IPS DF 4.7 (cell line): ENCODE results near the gene XG.
"Not testable (repeated sequence)": the region's sequence is repeated elsewhere in the genome, so short reads cannot be mapped to it uniquely, and the experiment has no call there.

Experiments
- DNase-seq: peaks from one replicate; pipeline ENCODE4 v3.0.0-alpha.2; 2013; ENCODE audit warnings: low spot score; ENCODE audit errors: extremely low read depth

Gene XG, protein sequence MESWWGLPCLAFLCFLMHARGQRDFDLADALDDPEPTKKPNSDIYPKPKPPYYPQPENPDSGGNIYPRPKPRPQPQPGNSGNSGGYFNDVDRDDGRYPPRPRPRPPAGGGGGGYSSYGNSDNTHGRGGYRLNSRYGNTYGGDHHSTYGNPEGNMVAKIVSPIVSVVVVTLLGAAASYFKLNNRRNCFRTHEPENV

DNA sequence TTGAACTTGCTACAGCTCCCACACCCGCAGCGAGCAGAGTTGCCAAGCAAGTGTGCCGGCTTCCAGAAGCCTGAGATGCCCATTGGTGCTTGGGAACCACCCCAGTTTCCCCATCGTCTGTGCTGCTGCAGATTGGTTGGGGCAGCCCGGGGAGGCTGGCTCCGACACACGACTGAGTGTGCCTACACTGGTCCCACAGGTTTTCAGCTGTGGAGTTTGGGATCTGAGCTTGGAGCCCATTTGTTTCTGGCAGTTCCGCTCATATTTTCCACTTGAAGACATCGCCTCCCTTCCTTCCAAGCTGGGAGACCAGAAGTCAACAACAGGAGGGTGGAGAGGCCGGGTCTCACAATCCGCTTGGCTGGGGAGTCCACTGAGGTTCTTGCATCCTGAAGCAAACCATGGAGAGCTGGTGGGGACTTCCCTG lies at the start of gene XG:
Gene XG (plus strand): TSS at position 167 of the 427 bp plus-strand sequence. CDS start 235 bp downstream, at position 402.
- not testable (repeated sequence) for DNase-seq

GRCh38 chrX:2703991-2704369 lies 47.9 kb upstream of the XG start:
- DNase-seq = no peak

- no peak for DNase-seq
Measured at GRCh38 chrX:2705046-2705832, 46.6 kb upstream of the XG start.

DNA sequence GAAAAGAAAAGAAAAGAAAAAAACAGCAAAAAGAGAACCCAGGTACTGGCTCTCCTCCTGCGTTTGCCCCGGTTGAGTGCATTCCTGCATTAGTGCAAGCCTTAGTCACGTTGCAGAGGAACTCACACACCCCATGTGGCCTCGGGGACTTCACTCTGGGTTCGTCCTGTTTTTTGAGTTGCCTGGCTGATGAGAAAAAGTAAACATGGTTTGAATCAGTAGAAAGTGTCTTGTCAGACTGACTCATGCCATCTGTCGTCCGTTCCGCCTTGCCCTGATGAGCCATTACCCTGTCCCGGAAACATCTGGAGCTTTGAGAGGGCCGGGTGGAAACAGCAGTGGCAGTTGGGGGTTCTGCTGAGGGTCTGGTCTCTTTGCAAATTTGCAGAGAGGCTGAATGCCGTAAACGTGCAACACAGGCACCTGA lies 44.5 kb upstream of the XG start:
- no peak for DNase-seq

GRCh38 chrX:2708021-2708420 lies 43.8 kb upstream of the XG start:
- no peak for DNase-seq

- no peak for DNase-seq
Measured at GRCh38 chrX:2708592-2709188, 43.1 kb upstream of the XG start.

DNA sequence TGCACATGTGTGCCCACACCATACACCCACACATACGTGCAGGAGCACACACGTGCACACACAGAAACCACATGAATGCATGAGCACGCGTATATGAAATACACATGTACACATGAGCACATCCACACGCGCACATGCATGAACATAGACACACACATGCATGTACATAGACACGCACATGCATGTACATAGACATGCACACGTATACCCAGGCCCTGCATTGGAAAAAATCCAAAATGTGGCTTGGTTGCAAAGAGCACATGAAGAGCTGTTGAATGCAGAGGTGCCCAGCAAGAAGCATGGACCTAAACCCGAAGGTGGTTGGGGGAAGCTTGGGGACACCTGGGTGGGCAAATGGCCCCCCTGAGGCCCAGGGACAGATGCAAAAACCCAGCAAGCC lies 42.3 kb upstream of the XG start:
- no peak for DNase-seq

- DNase-seq = no peak
Measured at GRCh38 chrX:2710041-2710840, 41.6 kb upstream of the XG start.

DNA sequence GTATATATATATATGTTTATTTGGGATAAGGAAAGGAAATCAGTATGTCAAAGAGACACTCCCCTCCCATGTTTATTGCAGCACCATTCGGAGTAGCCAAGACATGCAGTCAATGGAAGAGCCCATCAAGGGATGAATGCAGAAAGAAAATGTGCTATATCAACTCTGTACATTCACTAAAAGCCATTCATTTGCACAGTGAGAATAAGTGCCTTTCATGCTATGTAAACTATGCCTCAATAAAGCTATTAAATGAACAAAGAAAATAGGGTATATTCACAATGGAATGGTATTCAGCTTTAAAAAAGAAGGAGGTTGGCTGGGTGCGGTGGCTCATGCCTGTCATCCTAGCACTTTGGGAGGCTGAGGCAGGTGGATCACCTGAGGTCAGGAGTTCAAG lies 40.4 kb upstream of the XG start:
- no peak for DNase-seq

- DNase-seq = no peak
Measured at GRCh38 chrX:2712428-2712827, 39.4 kb upstream of the XG start.

- DNase-seq = no peak
Measured at GRCh38 chrX:2712890-2713840, 38.7 kb upstream of the XG start.

- DNase-seq = no peak
Measured at GRCh38 chrX:2714551-2714950, 37.3 kb upstream of the XG start.

DNA sequence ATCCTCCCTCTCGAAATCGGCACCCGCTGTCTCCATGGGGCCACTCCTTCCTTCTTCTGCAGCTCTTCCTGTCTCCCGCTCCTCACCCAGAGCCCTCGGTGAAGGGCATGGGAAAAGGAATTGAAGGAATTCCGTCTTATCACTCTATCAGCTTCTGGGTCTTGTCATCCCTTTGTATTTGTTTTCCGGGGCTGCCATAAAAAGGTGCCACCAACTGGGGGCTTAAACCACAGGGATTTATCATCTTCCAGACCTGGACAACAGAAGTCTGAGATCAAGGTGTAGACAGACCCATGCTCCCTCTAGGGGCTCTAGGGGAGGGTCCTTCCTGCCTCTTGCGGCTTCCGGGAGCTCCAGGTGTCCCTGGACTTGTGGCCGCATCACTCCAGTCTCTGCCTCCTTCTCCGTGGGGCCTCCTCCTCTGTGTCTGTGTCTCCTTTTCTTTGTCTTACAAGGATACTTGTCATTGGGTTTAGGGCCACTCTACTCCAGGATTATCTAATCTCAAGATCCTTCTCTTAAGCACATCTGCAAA lies 36.7 kb upstream of the XG start:
- no peak for DNase-seq

DNA sequence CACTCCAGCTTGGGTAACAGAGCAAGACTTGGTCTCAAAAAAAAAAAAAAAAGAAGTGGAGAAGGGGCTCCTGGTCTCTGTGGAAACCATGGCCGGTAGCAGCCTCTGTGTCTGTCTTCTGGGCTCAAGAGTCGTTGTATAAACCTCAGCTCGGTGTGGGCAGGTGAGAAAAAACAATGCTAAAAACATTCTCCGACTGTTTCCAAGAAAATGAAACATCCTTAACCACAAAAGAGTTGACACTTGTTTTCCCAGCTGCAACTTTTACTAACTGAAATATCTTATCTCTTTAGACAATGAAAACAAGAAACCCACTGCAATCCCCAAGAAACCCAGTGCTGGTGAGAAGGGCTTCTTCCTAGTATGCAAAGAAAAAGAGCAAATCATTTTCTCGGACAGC lies 34.5 kb upstream of the XG start:
- no peak for DNase-seq

GRCh38 chrX:2718821-2719220 lies 33.0 kb upstream of the XG start:
- no peak for DNase-seq

- no peak for DNase-seq
Measured at GRCh38 chrX:2719774-2720447, 31.9 kb upstream of the XG start.

GRCh38 chrX:2723286-2723879 lies 28.5 kb upstream of the XG start:
- DNase-seq = no peak

- not testable (repeated sequence) for DNase-seq
Measured at GRCh38 chrX:2727264-2727663, 24.6 kb upstream of the XG start.

GRCh38 chrX:2732076-2732475 lies 19.8 kb upstream of the XG start:
- DNase-seq = no peak
